ENCODE measurements around the gene FOLR2.

Gene FOLR2

DNA sequence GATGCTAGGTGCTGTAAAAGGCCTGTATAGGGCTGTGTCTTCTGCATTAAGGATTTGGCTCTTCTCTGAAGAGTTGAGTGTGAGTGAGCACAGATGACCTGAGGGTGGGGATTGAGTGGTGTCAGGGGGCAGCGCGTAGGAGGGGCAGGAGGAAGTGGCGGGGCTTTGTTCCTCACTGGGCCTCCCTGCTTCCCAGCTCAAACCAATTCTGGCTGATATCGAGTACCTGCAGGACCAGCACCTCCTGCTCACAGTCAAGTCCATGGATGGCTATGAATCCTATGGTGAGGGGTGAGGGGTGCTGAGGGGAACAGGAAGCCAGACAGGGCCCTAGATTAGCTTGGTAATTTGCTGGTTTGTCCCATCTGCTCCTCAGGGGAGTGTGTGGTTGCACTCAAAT, 18.3 kb downstream of the FOLR2 start:
- Histone ChIP-seq H3K36me3 (ENCODE audit: control insufficient read depth, insufficient read depth, low read length) (peaks cover 51% of the 10 kb centered on the region), H3K4me3 (replicated peaks; ENCODE audit: low read depth, low read length) (no peak overlapping the region), H3K27me3 (replicated peaks; ENCODE audit: control insufficient read depth, insufficient read depth, low read length) (no peaks in the 10 kb centered on the region; the same call in 1 of the 2 replicates)
- TF ChIP-seq, protein P1, sequence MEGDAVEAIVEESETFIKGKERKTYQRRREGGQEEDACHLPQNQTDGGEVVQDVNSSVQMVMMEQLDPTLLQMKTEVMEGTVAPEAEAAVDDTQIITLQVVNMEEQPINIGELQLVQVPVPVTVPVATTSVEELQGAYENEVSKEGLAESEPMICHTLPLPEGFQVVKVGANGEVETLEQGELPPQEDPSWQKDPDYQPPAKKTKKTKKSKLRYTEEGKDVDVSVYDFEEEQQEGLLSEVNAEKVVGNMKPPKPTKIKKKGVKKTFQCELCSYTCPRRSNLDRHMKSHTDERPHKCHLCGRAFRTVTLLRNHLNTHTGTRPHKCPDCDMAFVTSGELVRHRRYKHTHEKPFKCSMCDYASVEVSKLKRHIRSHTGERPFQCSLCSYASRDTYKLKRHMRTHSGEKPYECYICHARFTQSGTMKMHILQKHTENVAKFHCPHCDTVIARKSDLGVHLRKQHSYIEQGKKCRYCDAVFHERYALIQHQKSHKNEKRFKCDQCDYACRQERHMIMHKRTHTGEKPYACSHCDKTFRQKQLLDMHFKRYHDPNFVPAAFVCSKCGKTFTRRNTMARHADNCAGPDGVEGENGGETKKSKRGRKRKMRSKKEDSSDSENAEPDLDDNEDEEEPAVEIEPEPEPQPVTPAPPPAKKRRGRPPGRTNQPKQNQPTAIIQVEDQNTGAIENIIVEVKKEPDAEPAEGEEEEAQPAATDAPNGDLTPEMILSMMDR (IDR thresholded peaks at IDR 0.05; ENCODE audit: insufficient read depth, low read length, poor library complexity, severe bottlenecking), result no peak
- DNase-seq (ENCODE audit: extremely low read depth, insufficient read length), result no peak

DNA sequence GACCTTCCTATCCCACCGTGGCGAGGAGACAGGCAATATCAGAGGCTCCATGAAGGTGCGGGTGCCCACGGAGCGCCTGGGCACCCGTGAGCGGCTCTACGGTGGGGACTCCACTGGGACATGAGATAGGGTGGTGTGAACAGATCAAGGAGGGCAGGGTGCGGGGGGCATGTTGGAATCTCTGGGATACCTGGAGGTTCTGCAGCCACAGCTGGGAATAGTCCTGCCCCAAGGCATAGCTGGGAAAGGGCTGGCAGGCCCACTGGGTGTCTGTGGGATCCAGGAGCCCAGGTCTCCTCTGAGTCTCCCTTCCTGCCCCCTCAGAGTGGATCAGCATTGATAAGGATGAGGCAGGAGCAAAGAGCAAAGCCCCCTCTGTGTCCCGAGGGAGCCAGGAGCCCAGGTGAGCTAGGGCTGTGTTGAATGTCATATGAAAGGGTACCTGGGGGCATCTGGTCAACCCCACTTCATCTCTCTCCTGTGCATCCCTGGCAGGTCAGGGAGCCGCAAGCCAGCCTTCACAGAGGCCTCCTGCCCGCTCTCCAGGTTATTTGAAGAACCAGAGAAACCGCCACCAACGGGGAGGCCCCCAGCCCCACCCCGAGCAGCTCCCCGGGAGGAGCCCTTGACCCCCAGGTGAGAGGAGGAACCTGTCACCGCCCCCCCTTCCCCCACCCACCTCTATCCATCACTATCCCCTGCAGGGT, 18.9 kb downstream of the FOLR2 start:
- no peak for DNase-seq (ENCODE audit: extremely low read depth, insufficient read length)
- Histone ChIP-seq H3K27me3 (replicated peaks; ENCODE audit: control insufficient read depth, insufficient read depth, low read length) (no peaks in the 10 kb centered on the region; the same call in 1 of the 2 replicates), H3K36me3 (ENCODE audit: control insufficient read depth, insufficient read depth, low read length) (peaks cover 45% of the 10 kb centered on the region), H3K4me3 (replicated peaks; ENCODE audit: low read depth, low read length) (no peak overlapping the region)
- TF ChIP-seq, protein P1 (IDR thresholded peaks at IDR 0.05; ENCODE audit: insufficient read depth, low read length, poor library complexity, severe bottlenecking), result no peak

DNA sequence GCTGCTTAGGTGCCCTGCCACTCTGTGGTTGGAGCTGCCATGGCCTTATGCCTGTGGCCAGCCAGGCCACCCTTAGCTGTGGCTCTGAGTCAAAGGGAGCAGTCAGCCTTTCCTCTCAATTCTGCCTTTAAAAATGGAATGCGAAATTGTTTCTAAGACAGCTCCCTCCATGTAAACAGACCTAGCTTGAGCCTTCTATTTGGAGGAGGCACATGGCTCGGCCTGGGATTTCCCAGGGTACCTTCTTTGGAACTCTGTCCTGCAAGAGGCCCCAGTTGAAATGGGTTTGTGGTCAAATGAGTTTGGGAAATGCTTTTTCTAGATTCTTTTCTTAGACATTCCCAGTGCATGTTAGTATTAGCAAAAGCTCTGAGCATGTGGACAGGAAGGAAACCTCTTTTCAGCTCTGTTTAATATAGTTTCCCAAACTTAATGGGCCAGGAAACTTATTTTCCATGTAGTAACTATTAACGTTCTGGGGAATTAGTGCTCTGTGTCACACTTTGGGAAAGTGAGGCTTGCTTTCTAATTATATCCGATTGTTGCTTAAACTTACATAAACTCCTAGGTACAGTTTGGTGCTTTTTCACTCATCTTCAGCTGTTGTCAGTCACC, 19.6 kb downstream of the FOLR2 start:
- DNase-seq (ENCODE audit: extremely low read depth, insufficient read length), result no peak
- Histone ChIP-seq H3K4me3 (replicated peaks; ENCODE audit: low read depth, low read length) (no peak overlapping the region), H3K36me3 (ENCODE audit: control insufficient read depth, insufficient read depth, low read length) (peaks cover 40% of the 10 kb centered on the region), H3K27me3 (replicated peaks; ENCODE audit: control insufficient read depth, insufficient read depth, low read length) (peaks cover 2% of the 10 kb centered on the region)
- TF ChIP-seq, protein P1 (IDR thresholded peaks at IDR 0.05; ENCODE audit: insufficient read depth, low read length, poor library complexity, severe bottlenecking), result no peak

DNA sequence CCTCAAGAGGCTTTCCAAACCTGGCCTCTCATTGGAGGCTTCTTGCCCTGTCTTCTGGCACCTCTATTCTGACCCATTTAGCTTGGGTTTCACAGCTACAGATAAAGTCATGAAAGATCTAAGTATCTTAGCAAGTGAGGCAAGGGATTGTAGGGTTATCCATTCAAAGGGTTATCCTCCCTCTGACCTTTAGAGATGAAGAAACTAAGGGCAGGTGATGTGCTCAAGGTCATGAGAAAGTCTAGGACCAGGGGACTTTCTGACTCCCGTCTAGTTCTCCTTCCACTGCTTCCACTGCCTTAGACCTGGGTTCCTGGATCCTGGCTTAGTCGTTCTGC, 20.1 kb downstream of the FOLR2 start:
- TF ChIP-seq, protein P1 (IDR thresholded peaks at IDR 0.05; ENCODE audit: insufficient read depth, low read length, poor library complexity, severe bottlenecking), result no peak
- Histone ChIP-seq H3K27me3 (replicated peaks; ENCODE audit: control insufficient read depth, insufficient read depth, low read length) (peaks cover 2% of the 10 kb centered on the region), H3K4me3 (replicated peaks; ENCODE audit: low read depth, low read length) (no peak overlapping the region), H3K36me3 (ENCODE audit: control insufficient read depth, insufficient read depth, low read length) (peaks cover 36% of the 10 kb centered on the region)
- no peak for DNase-seq (ENCODE audit: extremely low read depth, insufficient read length)

DNA sequence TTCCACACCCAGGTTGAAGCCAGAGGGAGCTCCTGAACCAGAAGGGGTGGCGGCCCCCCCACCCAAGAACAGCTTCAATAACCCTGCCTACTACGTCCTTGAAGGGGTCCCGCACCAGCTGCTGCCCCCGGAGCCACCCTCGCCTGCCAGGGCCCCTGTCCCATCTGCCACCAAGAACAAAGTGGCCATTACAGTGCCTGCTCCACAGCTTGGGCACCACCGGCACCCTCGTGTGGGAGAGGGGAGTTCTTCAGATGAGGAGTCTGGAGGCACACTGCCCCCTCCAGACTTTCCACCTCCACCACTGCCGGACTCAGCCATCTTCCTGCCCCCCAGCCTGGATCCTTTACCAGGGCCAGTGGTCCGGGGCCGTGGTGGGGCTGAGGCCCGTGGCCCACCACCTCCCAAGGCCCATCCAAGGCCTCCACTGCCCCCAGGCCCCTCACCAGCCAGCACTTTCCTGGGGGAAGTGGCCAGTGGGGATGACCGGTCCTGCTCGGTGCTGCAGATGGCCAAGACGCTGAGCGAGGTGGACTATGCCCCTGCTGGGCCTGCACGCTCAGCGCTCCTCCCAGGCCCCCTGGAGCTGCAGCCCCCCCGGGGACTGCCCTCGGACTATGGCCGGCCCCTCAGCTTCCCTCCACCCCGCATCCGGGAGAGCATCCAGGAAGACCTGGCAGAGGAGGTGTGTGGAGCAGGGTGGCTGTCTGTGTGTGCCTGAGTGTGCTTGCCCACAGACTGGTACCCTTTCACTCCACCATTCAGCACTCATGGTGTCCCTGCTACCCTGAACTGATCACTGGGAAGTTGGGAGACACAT, 20.7 kb downstream of the FOLR2 start:
- TF ChIP-seq, protein P1 (IDR thresholded peaks at IDR 0.05; ENCODE audit: insufficient read depth, low read length, poor library complexity, severe bottlenecking), result no peak
- no peak for DNase-seq (ENCODE audit: extremely low read depth, insufficient read length)
- H3K36me3 ChIP-seq (ENCODE audit: control insufficient read depth, insufficient read depth, low read length), result peaks cover 33% of the 10 kb centered on the region
- no peak overlapping the region for H3K4me3 ChIP-seq (replicated peaks; ENCODE audit: low read depth, low read length)
- peaks cover 2% of the 10 kb centered on the region for H3K27me3 ChIP-seq (replicated peaks; ENCODE audit: control insufficient read depth, insufficient read depth, low read length)
